NB4 (cell line): ENCODE data around the gene HARBI1.

Source experiments
- CTCF ChIP-seq: IDR thresholded peaks from one replicate; pipeline ENCODE4 v1.5.1; 2012; ENCODE audit warnings: low read depth, low read length
- MAX ChIP-seq: IDR thresholded peaks from 2 replicates; pipeline ENCODE4 v1.6.1; 2011; ENCODE audit warnings: low read depth, low read length
- MYC ChIP-seq: IDR thresholded peaks from 2 replicates; pipeline ENCODE4 v1.6.1; 2011; ENCODE audit warnings: low read depth, low read length
- POLR2A ChIP-seq: IDR thresholded peaks from 2 replicates; pipeline ENCODE4 v1.6.1; 2011; ENCODE audit warnings: mild to moderate bottlenecking; ENCODE audit not compliant: insufficient read length; ENCODE audit errors: extremely low read depth

GRCh38 chr11:46625406-46625805 lies 8.4 kb upstream of the HARBI1 start:
- TF ChIP-seq CTCF = no peak
- no peak for TF ChIP-seq POLR2A
- no peak for TF ChIP-seq MAX
- TF ChIP-seq MYC = no peak
